ENCODE results near the gene NEB.

The NEB gene

GRCh38 chr2:151525821-151526373 is 208.4 kb downstream of the NEB start:
- WGBS, 2 experiments (ENCODE audit: insufficient coverage in 2 of 2): 70 to 97% methylated on average over 5 to 7 of the region's 9 CpGs
- Histone ChIP-seq H3K4me3 (ENCODE audit: extremely low read depth, insufficient read depth, low read length, poor library complexity, severe bottlenecking) (no peak overlapping the region), H3K27ac (ENCODE audit: low read depth, low read length, severe bottlenecking) (no peak overlapping the region), H3K36me3 (ENCODE audit: control insufficient read depth, insufficient read depth, low read length) (no peaks in the 10 kb centered on the region), H3K9me3 (ENCODE audit: control insufficient read depth, low read length) (no peaks in the 10 kb centered on the region), H3K4me1 (ENCODE audit: control insufficient read depth, insufficient read depth, low read length, poor library complexity, severe bottlenecking) (peaks cover 5% of the 10 kb centered on the region)

GRCh38 chr2:151523850-151524249 is 210.4 kb downstream of the NEB start:
- 77 to 86% methylated on average over 1 to 2 of the region's 3 CpGs for WGBS, 2 experiments (ENCODE audit: insufficient coverage in 2 of 2)
- no peak overlapping the region for H3K4me3 ChIP-seq (ENCODE audit: extremely low read depth, insufficient read depth, low read length, poor library complexity, severe bottlenecking)

GRCh38 chr2:151522556-151522955 is 211.7 kb downstream of the NEB start:
- no peak overlapping the region for H3K27ac ChIP-seq (ENCODE audit: low read depth, low read length, severe bottlenecking)
- no peak overlapping the region for H3K4me3 ChIP-seq (ENCODE audit: extremely low read depth, insufficient read depth, low read length, poor library complexity, severe bottlenecking)
- H3K4me1 ChIP-seq (ENCODE audit: control insufficient read depth, insufficient read depth, low read length, poor library complexity, severe bottlenecking): peaks cover 5% of the 10 kb centered on the region
- no peaks in the 10 kb centered on the region for H3K36me3 ChIP-seq (ENCODE audit: control insufficient read depth, insufficient read depth, low read length)
- no peaks in the 10 kb centered on the region for H3K9me3 ChIP-seq (ENCODE audit: control insufficient read depth, low read length)
- WGBS, 2 experiments (ENCODE audit: insufficient coverage in 2 of 2): 100% methylated on average over 4 to 6 of the region's 7 CpGs

More at GRCh38 chr2:151523850-151524249, 210.4 kb downstream of the NEB start:
- Histone ChIP-seq H3K4me1 (ENCODE audit: control insufficient read depth, insufficient read depth, low read length, poor library complexity, severe bottlenecking) (peaks cover 5% of the 10 kb centered on the region), H3K36me3 (ENCODE audit: control insufficient read depth, insufficient read depth, low read length) (no peaks in the 10 kb centered on the region), H3K9me3 (ENCODE audit: control insufficient read depth, low read length) (no peaks in the 10 kb centered on the region), H3K27ac (ENCODE audit: low read depth, low read length, severe bottlenecking) (no peak overlapping the region)

GRCh38 chr2:151520976-151521375 is 213.3 kb downstream of the NEB start:
- 80% methylated on average over 1 of the region's 1 CpG; no CpG with 5 or more reads in 1 of the 2 experiments for WGBS, 2 experiments (ENCODE audit: insufficient coverage in 2 of 2)
- Histone ChIP-seq H3K27ac (ENCODE audit: low read depth, low read length, severe bottlenecking) (no peak overlapping the region), H3K36me3 (ENCODE audit: control insufficient read depth, insufficient read depth, low read length) (no peaks in the 10 kb centered on the region), H3K9me3 (ENCODE audit: control insufficient read depth, low read length) (no peaks in the 10 kb centered on the region), H3K4me3 (ENCODE audit: extremely low read depth, insufficient read depth, low read length, poor library complexity, severe bottlenecking) (no peak overlapping the region), H3K4me1 (ENCODE audit: control insufficient read depth, insufficient read depth, low read length, poor library complexity, severe bottlenecking) (peaks cover 5% of the 10 kb centered on the region)

- no peaks in the 10 kb centered on the region for H3K9me3 ChIP-seq (ENCODE audit: control insufficient read depth, low read length)
- WGBS, 2 experiments (ENCODE audit: insufficient coverage in 2 of 2): 86 to 100% methylated on average over 1 of the region's 3 CpGs
- no peak overlapping the region for H3K4me3 ChIP-seq (ENCODE audit: extremely low read depth, insufficient read depth, low read length, poor library complexity, severe bottlenecking)
- no peaks in the 10 kb centered on the region for H3K36me3 ChIP-seq (ENCODE audit: control insufficient read depth, insufficient read depth, low read length)
- peaks cover 5% of the 10 kb centered on the region for H3K4me1 ChIP-seq (ENCODE audit: control insufficient read depth, insufficient read depth, low read length, poor library complexity, severe bottlenecking)
- no peak overlapping the region for H3K27ac ChIP-seq (ENCODE audit: low read depth, low read length, severe bottlenecking)
Measured at GRCh38 chr2:151518802-151519201, 215.5 kb downstream of the NEB start.

GRCh38 chr2:151508519-151508918 is 225.8 kb downstream of the NEB start:
- WGBS, 2 experiments (ENCODE audit: insufficient coverage in 2 of 2): 87 to 91% methylated on average over 3 of the region's 3 CpGs
- no peak overlapping the region for H3K27ac ChIP-seq (ENCODE audit: low read depth, low read length, severe bottlenecking)
- H3K36me3 ChIP-seq (ENCODE audit: control insufficient read depth, insufficient read depth, low read length): peaks cover 3% of the 10 kb centered on the region
- no peaks in the 10 kb centered on the region for H3K9me3 ChIP-seq (ENCODE audit: control insufficient read depth, low read length)
- no peaks in the 10 kb centered on the region for H3K4me1 ChIP-seq (ENCODE audit: control insufficient read depth, insufficient read depth, low read length, poor library complexity, severe bottlenecking)
- no peak overlapping the region for H3K4me3 ChIP-seq (ENCODE audit: extremely low read depth, insufficient read depth, low read length, poor library complexity, severe bottlenecking)

GRCh38 chr2:151506170-151506569 is 228.1 kb downstream of the NEB start:
- no peaks in the 10 kb centered on the region for H3K9me3 ChIP-seq (ENCODE audit: control insufficient read depth, low read length)
- WGBS, 2 experiments (ENCODE audit: insufficient coverage in 2 of 2): 72 to 94% methylated on average over 2 to 4 of the region's 4 CpGs
- no peaks in the 10 kb centered on the region for H3K4me1 ChIP-seq (ENCODE audit: control insufficient read depth, insufficient read depth, low read length, poor library complexity, severe bottlenecking)
- no peak overlapping the region for H3K27ac ChIP-seq (ENCODE audit: low read depth, low read length, severe bottlenecking)
- H3K4me3 ChIP-seq (ENCODE audit: extremely low read depth, insufficient read depth, low read length, poor library complexity, severe bottlenecking): no peak overlapping the region
- H3K36me3 ChIP-seq (ENCODE audit: control insufficient read depth, insufficient read depth, low read length): peaks cover 3% of the 10 kb centered on the region

- H3K9me3 ChIP-seq (ENCODE audit: control insufficient read depth, low read length): no peaks in the 10 kb centered on the region
- no peak overlapping the region for H3K4me3 ChIP-seq (ENCODE audit: extremely low read depth, insufficient read depth, low read length, poor library complexity, severe bottlenecking)
- H3K4me1 ChIP-seq (ENCODE audit: control insufficient read depth, insufficient read depth, low read length, poor library complexity, severe bottlenecking): no peaks in the 10 kb centered on the region
- no peak overlapping the region for H3K27ac ChIP-seq (ENCODE audit: low read depth, low read length, severe bottlenecking)
- no CpG with 5 or more reads among the region's 1 CpG for WGBS, 2 experiments (ENCODE audit: insufficient coverage in 2 of 2)
- no peaks in the 10 kb centered on the region for H3K36me3 ChIP-seq (ENCODE audit: control insufficient read depth, insufficient read depth, low read length)
Measured at GRCh38 chr2:151498178-151498577, 236.1 kb downstream of the NEB start.

GRCh38 chr2:151491496-151491895 is 242.8 kb downstream of the NEB start:
- Histone ChIP-seq H3K4me3 (ENCODE audit: extremely low read depth, insufficient read depth, low read length, poor library complexity, severe bottlenecking) (no peak overlapping the region), H3K9me3 (ENCODE audit: control insufficient read depth, low read length) (no peaks in the 10 kb centered on the region), H3K27ac (ENCODE audit: low read depth, low read length, severe bottlenecking) (no peak overlapping the region), H3K4me1 (ENCODE audit: control insufficient read depth, insufficient read depth, low read length, poor library complexity, severe bottlenecking) (no peaks in the 10 kb centered on the region), H3K36me3 (ENCODE audit: control insufficient read depth, insufficient read depth, low read length) (peaks cover 9% of the 10 kb centered on the region)
- whole genome bisulfite sequencing, 2 experiments (ENCODE audit: insufficient coverage in 2 of 2): 100% methylated on average over 3 to 4 of the region's 4 CpGs

GRCh38 chr2:151490276-151490675 is 244.0 kb downstream of the NEB start:
- no peaks in the 10 kb centered on the region for H3K4me1 ChIP-seq (ENCODE audit: control insufficient read depth, insufficient read depth, low read length, poor library complexity, severe bottlenecking)
- no peak overlapping the region for H3K4me3 ChIP-seq (ENCODE audit: extremely low read depth, insufficient read depth, low read length, poor library complexity, severe bottlenecking)
- H3K36me3 ChIP-seq (ENCODE audit: control insufficient read depth, insufficient read depth, low read length): peaks cover 12% of the 10 kb centered on the region
- WGBS, 2 experiments (ENCODE audit: insufficient coverage in 2 of 2): 100% methylated on average over 1 to 4 of the region's 9 CpGs
- no peaks in the 10 kb centered on the region for H3K9me3 ChIP-seq (ENCODE audit: control insufficient read depth, low read length)
- H3K27ac ChIP-seq (ENCODE audit: low read depth, low read length, severe bottlenecking): no peak overlapping the region

- no CpG with 5 or more reads among the region's 1 CpG for WGBS, 2 experiments (ENCODE audit: insufficient coverage in 2 of 2)
- Histone ChIP-seq H3K4me3 (ENCODE audit: extremely low read depth, insufficient read depth, low read length, poor library complexity, severe bottlenecking) (no peak overlapping the region), H3K4me1 (ENCODE audit: control insufficient read depth, insufficient read depth, low read length, poor library complexity, severe bottlenecking) (no peaks in the 10 kb centered on the region), H3K36me3 (ENCODE audit: control insufficient read depth, insufficient read depth, low read length) (peaks cover 33% of the 10 kb centered on the region), H3K27ac (ENCODE audit: low read depth, low read length, severe bottlenecking) (no peak overlapping the region), H3K9me3 (ENCODE audit: control insufficient read depth, low read length) (no peaks in the 10 kb centered on the region)
Measured at GRCh38 chr2:151486053-151486452, 248.2 kb downstream of the NEB start.

Measured in mesodermal cell (in vitro differentiated cells).